K562 (cell line): ENCODE measurements around the gene FGG. TPM values are rescaled to one million over a fixed set of nuclear protein-coding genes. Genes with fewer than 3 reads are reported as not detected.

ENCODE experiments used
- ATAC-seq: fragments of 200-7000 bp; cut with Tn5 transposase; 3 replicates; pipeline ENCODE4 v1.9.1; 2020; ENCODE audit warnings: moderate library complexity
- BruUV-seq: library from RNA; stranded (reverse); fragments of 400-500 nt; replicated peaks from 2 replicates; lab custom pipeline; 2021; lab: Mats Ljungman, UMichigan
- CTCF ChIA-PET: fragments of 300-600 bp; formaldehyde crosslinking; extraction: SDS; loops from one replicate; lab custom pipeline; 2021; ENCODE audit warnings: low intra/inter-chr PET ratio; lab: Yijun Ruan, JAX
- POLR2A ChIA-PET: fragments of 300-600, 350-650 bp; sonication (Branson Sonifier 250); formaldehyde crosslinking; extraction: SDS; loops from one replicate; lab custom pipeline; 2021; ENCODE audit warnings: antibody characterized with exemption, inconsistent platforms; lab: Yijun Ruan, JAX
- DNase-seq, 4 experiments: peaks; one replicate each; pipeline versions ENCODE4 v3.0.0 to v3.0.0-alpha.2; 2011 to 2018; ENCODE audit warnings: low spot score in 3 of 4, mixed read lengths in 3 of 4; ENCODE audit errors: extremely low read depth in 1 of 4
- FAIRE-seq: peaks from 2 replicates; lab custom pipeline; 2011; peaks lifted over from hg19 to GRCh38; lab: Jason Lieb, UNC
- H2AFZ ChIP-seq: 2 replicates; pipeline ENCODE4 v1.6.0; 2011; ENCODE audit warnings: low read depth, low read length, control low read depth, inconsistent platforms
- H3K27ac ChIP-seq: fragments of 200-600 bp; 3 replicates; pipeline ENCODE4 v1.8.0; 2011; ENCODE audit warnings: low read depth, mild to moderate bottlenecking, control low read depth, inconsistent platforms, low read length, moderate library complexity, mixed read lengths; ENCODE audit errors: extremely low read depth
- H3K27me3 ChIP-seq, 2 experiments: fragments of 300-600 bp in 1 of 2; 2 replicates in 1 of 2; 3 replicates in 1 of 2; pipeline versions ENCODE4 v1.6.0 to v1.8.0; 2011; ENCODE audit warnings: inconsistent platforms in 2 of 2, low read length in 2 of 2, mild to moderate bottlenecking in 1 of 2, mixed read lengths in 1 of 2, moderate library complexity in 1 of 2; ENCODE audit not compliant: control insufficient read depth in 2 of 2, insufficient read depth in 2 of 2
- H3K36me3 ChIP-seq: fragments of 300-600 bp; 3 replicates; pipeline ENCODE4 v1.8.0; 2011; ENCODE audit warnings: mild to moderate bottlenecking, low read length, inconsistent platforms; ENCODE audit not compliant: control insufficient read depth, insufficient read depth
- H3K4me1 ChIP-seq, 2 experiments: fragments of 200-600 bp in 1 of 2; replicated peaks in 1 of 2; 2 replicates in 1 of 2; 3 replicates in 1 of 2; pipeline versions ENCODE4 v1.5.1 to v1.8.0; 2011; ENCODE audit warnings: inconsistent platforms in 2 of 2, low read length in 2 of 2, mild to moderate bottlenecking in 1 of 2, mixed read lengths in 1 of 2, moderate library complexity in 1 of 2; ENCODE audit not compliant: control insufficient read depth in 2 of 2, insufficient read depth in 2 of 2
- H3K4me2 ChIP-seq: 2 replicates; pipeline ENCODE4 v1.6.1; 2011; ENCODE audit warnings: low read length, control low read depth, inconsistent platforms, mixed read lengths; ENCODE audit not compliant: insufficient read depth
- H3K4me3 ChIP-seq: fragments of 200-600 bp; sonication (generic), shearing (Covaris generic); 2 replicates; pipeline ENCODE4 v1.5.1; 2016; ENCODE audit warnings: control low read depth, inconsistent platforms
- H3K79me2 ChIP-seq: fragments of 200-600 bp; 3 replicates; pipeline ENCODE4 v1.8.0; 2011; ENCODE audit warnings: low read length, inconsistent platforms; ENCODE audit not compliant: control insufficient read depth, insufficient read depth
- H3K9ac ChIP-seq, 2 experiments: 2 replicates each; pipeline versions ENCODE4 v1.6.0 to v1.6.1; 2011; ENCODE audit warnings: low read depth in 2 of 2, low read length in 2 of 2, control low read depth in 1 of 2, inconsistent platforms in 1 of 2, mild to moderate bottlenecking in 1 of 2, mixed read lengths in 1 of 2; ENCODE audit not compliant: insufficient read depth in 1 of 2
- H3K9me1 ChIP-seq: one replicate; pipeline ENCODE4 v1.6.0; 2011; ENCODE audit warnings: inconsistent platforms, mild to moderate bottlenecking, low read length, moderate library complexity; ENCODE audit not compliant: control insufficient read depth, insufficient read depth
- H3K9me3 ChIP-seq: replicated peaks from 2 replicates; pipeline ENCODE4 v1.5.1; 2011; ENCODE audit warnings: low read depth, low read length, inconsistent platforms; ENCODE audit not compliant: control insufficient read depth, insufficient read depth
- H4K20me1 ChIP-seq: replicated peaks from 2 replicates; pipeline ENCODE4 v1.6.1; 2011; ENCODE audit warnings: low read length, inconsistent platforms, mixed read lengths; ENCODE audit not compliant: control insufficient read depth, insufficient read depth
- GATA2 ChIP-seq: sonication (generic); formaldehyde crosslinking; IDR thresholded peaks from 2 replicates; pipeline ENCODE4 v1.4.0; 2020; ENCODE audit warnings: mild to moderate bottlenecking, missing genetic modification reagents
- MEIS2 ChIP-seq: fragments of 450-650 bp; IDR thresholded peaks from 2 replicates; pipeline ENCODE4 v1.6.1; 2014; ENCODE audit warnings: mild to moderate bottlenecking; ENCODE audit not compliant: partially characterized antibody
- MYNN ChIP-seq, 2 experiments: sonication (generic); formaldehyde crosslinking in 1 of 2; IDR thresholded peaks; 2 replicates each; pipeline versions ENCODE4 v1.5.0 to v1.6.1; 2016 to 2020; ENCODE audit warnings: antibody characterized with exemption in 1 of 2, missing genetic modification reagents in 1 of 2
- RBM15 ChIP-seq: fragments of 200-400 bp; formaldehyde crosslinking; IDR thresholded peaks from 2 replicates; pipeline ENCODE4 v1.6.1; 2018; ENCODE audit warnings: mild to moderate bottlenecking, low read length, moderate library complexity; ENCODE audit not compliant: insufficient read depth
- ZNF24 ChIP-seq: fragments of 450-650 bp; IDR thresholded peaks from 2 replicates; pipeline ENCODE4 v1.6.1; 2016
- WGBS: fragments of 100-300 bp; shearing (Covaris generic); methylation state at CpG from one replicate; pipeline ENCODE4 v1.1.6; 2016; ENCODE audit warnings: low coverage, mixed read lengths; ENCODE audit not compliant: insufficient coverage; ENCODE audit errors: missing lambda C conversion rate; 5-methylcytosine and 5-hydroxymethylcytosine counted together
- in situ Hi-C: fragments of 300-500 bp; cut with MboI; formaldehyde crosslinking; loops from 4 replicates; pipeline ENCODE4 v1.15.0; 2018; ENCODE audit warnings: inconsistent platforms, mixed read lengths
- intact Hi-C: fragments of 100-400 bp; cut with micrococcal nuclease; formaldehyde crosslinking; loops from 2 replicates; pipeline ENCODE4 v1.14.2; 2022
- polyA plus RNA-seq, 8 experiments: library from polyadenylated mRNA; depleted of rRNA in 4 of 8; stranded (reverse) in 5 of 8; unstranded in 3 of 8; fragments of >200 nt; fragmentation: Nextera tagmentation in 2 of 8; fragmentation: Illumina TruSeq in 1 of 8; extraction: Ambion mirVana in 2 of 8; extraction: Trizol in 1 of 8; gene quantifications; 2 replicates each; pipeline versions ENCODE4 v1.2.1 to v1.2.3, GENCODE V29; 2011 to 2014; ENCODE audit warnings: inconsistent platforms in 1 of 8, missing spikeins in 1 of 8
- total RNA-seq, 7 experiments: library from RNA; depleted of rRNA in 6 of 7; stranded (reverse); fragments of >200 nt in 6 of 7; fragmentation: Illumina TruSeq in 2 of 7; extraction: Trizol in 2 of 7; gene quantifications; 2 replicates each; pipeline versions ENCODE4 v1.2.1 to v1.2.3, GENCODE V29; 2011 to 2021; ENCODE audit warnings: low replicate concordance in 1 of 7
- TF ChIP-seq, protein P1 (sequence below): fragments of 450-650 bp; formaldehyde crosslinking; IDR thresholded peaks from 2 replicates; pipeline ENCODE4 v1.4.0; 2020; ENCODE audit warnings: mild to moderate bottlenecking, mixed read lengths
- TF ChIP-seq, protein P2 (sequence below): fragments of 450-650 bp; IDR thresholded peaks from 2 replicates; pipeline ENCODE4 v1.6.1; 2016
- TF ChIP-seq, protein P3 (sequence below): fragments of 450-650 bp; formaldehyde crosslinking; IDR thresholded peaks from 2 replicates; pipeline ENCODE4 v1.4.0; 2020; ENCODE audit warnings: mild to moderate bottlenecking, moderate library complexity
- TF ChIP-seq, protein P4 (sequence below), 3 experiments: IDR thresholded peaks in 2 of 3; conservative IDR thresholded peaks in 1 of 3; 2 replicates each; pipeline ENCODE4 v1.5.1; 2011 to 2012; ENCODE audit warnings: low read length in 3 of 3, mild to moderate bottlenecking in 3 of 3, control low read depth in 2 of 3, improper control_type of control experiment in 1 of 3, inconsistent platforms in 1 of 3, low read depth in 1 of 3, mixed read lengths in 1 of 3, moderate library complexity in 1 of 3; ENCODE audit not compliant: insufficient read depth in 2 of 3
- TF ChIP-seq, protein P5 (sequence below): fragments of 450-650 bp; formaldehyde crosslinking; IDR thresholded peaks from 2 replicates; pipeline ENCODE4 v1.4.0; 2020; ENCODE audit warnings: mild to moderate bottlenecking, moderate library complexity
- TF ChIP-seq, protein P6 (sequence below): sonication (generic); formaldehyde crosslinking; IDR thresholded peaks from 2 replicates; pipeline ENCODE4 v1.9.0; 2022; ENCODE audit warnings: mild to moderate bottlenecking, missing genetic modification reagents

FGG gene
- total and polyA plus RNA-seq, 9 of the 15 experiments (the other 6 are each of a cell fraction or from before 2014, with no cell fraction given): 0.08 to 2.2 (median 0.33) TPM; not detected in 2

DNA sequence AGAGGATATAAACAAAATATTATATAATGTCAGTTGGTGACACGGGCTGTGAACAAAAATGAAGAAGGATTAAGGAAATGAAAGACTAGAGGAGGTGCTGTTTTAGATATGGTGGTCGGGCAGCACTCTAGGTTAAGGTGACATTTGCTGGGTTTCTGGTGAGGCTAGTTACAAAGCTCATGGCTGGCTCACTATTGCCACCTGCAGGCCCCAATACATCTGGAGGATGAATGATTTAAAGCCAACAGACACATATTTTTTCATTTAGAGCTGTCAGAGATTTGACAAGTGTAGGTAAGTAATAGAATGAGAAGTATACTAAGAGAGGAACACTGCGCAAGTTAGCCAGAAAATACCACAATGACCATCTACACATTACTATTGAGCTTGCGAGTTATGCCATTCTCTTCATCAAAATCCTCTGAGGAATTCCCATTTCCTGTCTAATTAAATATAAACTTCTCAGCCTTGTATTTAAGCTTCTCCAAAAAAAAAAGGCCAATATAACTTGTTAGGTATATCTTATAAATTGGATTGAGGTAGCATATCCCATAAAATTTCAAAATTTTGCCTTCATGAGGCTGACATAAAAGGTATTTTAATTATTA lies 6.4 kb upstream of the FGG start:
- intact Hi-C loops: loop anchor here (1.0 to 10.0 kb wide), 4 partner anchors 60 to 844 kb away; no protein-coding TSS in a partner anchor
- in situ Hi-C loops: loop anchor here (5.0 kb wide), 1 partner anchor 67 kb away; the partner anchor contains the start of gene PLRG1
- ATAC-seq (peak; percentile 89), FAIRE-seq (peak; percentile 85), DNase-seq (peak in 2 of 4 experiments; percentile 59 to 76)
- Histone ChIP-seq H3K27ac (no peak overlapping the region), H3K79me2 (no peaks in the 10 kb centered on the region), H2AFZ (0 out of 2 replicates have a peak overlapping the region, but pooled peaks have one; percentile 11), H3K27me3 (0 out of 5 replicates have a peak, but pooled peaks cover 0 to 4% of the 10 kb centered on the region in 2 experiments), H3K4me3 (no peak overlapping the region), H3K9me1 (no peaks in the 10 kb centered on the region), H3K9me3 (no peaks in the 10 kb centered on the region), H3K9ac (no peak overlapping the region), H3K36me3 (no peaks in the 10 kb centered on the region), H4K20me1 (no peaks in the 10 kb centered on the region), H3K4me1 (no peaks in the 10 kb centered on the region), H3K4me2 (no peak overlapping the region)
- ChIA-PET POLR2A (interaction anchor here (1.3 kb wide), 1 partner anchor 67 kb away, joined by 5 read pairs; no protein-coding TSS in a partner anchor), CTCF (interaction anchor here (0.8 to 2.1 kb wide), 5 partner anchors 59 to 290 kb away, joined by 3 to 14 read pairs (median 10); no protein-coding TSS in a partner anchor)
- no TSS peak for BruUV-seq
- WGBS: 0% methylated on average over 4 of the region's 4 CpGs
- no peak for TF ChIP-seq MYNN (IDR thresholded peaks at IDR 0.05)
- no peak for TF ChIP-seq MYNN (CRISPR knock-in tag; IDR thresholded peaks at IDR 0.05)
- TF ChIP-seq, protein P1, sequence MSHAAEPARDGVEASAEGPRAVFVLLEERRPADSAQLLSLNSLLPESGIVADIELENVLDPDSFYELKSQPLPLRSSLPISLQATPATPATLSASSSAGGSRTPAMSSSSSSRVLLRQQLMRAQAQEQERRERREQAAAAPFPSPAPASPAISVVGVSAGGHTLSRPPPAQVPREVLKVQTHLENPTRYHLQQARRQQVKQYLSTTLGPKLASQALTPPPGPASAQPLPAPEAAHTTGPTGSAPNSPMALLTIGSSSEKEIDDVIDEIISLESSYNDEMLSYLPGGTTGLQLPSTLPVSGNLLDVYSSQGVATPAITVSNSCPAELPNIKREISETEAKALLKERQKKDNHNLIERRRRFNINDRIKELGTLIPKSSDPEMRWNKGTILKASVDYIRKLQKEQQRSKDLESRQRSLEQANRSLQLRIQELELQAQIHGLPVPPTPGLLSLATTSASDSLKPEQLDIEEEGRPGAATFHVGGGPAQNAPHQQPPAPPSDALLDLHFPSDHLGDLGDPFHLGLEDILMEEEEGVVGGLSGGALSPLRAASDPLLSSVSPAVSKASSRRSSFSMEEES (CRISPR knock-in tag): no peak
- TF ChIP-seq GATA2 (CRISPR knock-in tag): no peak
- TF ChIP-seq, protein P2, sequence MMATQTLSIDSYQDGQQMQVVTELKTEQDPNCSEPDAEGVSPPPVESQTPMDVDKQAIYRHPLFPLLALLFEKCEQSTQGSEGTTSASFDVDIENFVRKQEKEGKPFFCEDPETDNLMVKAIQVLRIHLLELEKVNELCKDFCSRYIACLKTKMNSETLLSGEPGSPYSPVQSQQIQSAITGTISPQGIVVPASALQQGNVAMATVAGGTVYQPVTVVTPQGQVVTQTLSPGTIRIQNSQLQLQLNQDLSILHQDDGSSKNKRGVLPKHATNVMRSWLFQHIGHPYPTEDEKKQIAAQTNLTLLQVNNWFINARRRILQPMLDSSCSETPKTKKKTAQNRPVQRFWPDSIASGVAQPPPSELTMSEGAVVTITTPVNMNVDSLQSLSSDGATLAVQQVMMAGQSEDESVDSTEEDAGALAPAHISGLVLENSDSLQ: peak; percentile 73
- no peak for TF ChIP-seq RBM15
- TF ChIP-seq, protein P3, sequence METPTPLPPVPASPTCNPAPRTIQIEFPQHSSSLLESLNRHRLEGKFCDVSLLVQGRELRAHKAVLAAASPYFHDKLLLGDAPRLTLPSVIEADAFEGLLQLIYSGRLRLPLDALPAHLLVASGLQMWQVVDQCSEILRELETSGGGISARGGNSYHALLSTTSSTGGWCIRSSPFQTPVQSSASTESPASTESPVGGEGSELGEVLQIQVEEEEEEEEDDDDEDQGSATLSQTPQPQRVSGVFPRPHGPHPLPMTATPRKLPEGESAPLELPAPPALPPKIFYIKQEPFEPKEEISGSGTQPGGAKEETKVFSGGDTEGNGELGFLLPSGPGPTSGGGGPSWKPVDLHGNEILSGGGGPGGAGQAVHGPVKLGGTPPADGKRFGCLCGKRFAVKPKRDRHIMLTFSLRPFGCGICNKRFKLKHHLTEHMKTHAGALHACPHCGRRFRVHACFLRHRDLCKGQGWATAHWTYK (CRISPR knock-in tag): no peak
- TF ChIP-seq, protein P4, sequence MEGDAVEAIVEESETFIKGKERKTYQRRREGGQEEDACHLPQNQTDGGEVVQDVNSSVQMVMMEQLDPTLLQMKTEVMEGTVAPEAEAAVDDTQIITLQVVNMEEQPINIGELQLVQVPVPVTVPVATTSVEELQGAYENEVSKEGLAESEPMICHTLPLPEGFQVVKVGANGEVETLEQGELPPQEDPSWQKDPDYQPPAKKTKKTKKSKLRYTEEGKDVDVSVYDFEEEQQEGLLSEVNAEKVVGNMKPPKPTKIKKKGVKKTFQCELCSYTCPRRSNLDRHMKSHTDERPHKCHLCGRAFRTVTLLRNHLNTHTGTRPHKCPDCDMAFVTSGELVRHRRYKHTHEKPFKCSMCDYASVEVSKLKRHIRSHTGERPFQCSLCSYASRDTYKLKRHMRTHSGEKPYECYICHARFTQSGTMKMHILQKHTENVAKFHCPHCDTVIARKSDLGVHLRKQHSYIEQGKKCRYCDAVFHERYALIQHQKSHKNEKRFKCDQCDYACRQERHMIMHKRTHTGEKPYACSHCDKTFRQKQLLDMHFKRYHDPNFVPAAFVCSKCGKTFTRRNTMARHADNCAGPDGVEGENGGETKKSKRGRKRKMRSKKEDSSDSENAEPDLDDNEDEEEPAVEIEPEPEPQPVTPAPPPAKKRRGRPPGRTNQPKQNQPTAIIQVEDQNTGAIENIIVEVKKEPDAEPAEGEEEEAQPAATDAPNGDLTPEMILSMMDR (IDR thresholded peaks at IDR 0.05 in 2 of 3, conservative IDR thresholded peaks at IDR 0.05 in 1 of 3; ENCODE audit: insufficient read depth in 2 of 3, low read depth in 1 of 3, low read length in 3 of 3): peak; percentile 68 to 83 (median 69)
- TF ChIP-seq ZNF24: no peak
- TF ChIP-seq MEIS2: peak; percentile 87
- TF ChIP-seq, protein P5, sequence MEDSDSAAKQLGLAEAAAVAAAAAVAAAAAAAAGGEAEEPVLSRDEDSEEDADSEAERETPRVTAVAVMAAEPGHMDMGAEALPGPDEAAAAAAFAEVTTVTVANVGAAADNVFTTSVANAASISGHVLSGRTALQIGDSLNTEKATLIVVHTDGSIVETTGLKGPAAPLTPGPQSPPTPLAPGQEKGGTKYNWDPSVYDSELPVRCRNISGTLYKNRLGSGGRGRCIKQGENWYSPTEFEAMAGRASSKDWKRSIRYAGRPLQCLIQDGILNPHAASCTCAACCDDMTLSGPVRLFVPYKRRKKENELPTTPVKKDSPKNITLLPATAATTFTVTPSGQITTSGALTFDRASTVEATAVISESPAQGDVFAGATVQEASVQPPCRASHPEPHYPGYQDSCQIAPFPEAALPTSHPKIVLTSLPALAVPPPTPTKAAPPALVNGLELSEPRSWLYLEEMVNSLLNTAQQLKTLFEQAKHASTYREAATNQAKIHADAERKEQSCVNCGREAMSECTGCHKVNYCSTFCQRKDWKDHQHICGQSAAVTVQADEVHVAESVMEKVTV (CRISPR knock-in tag): peak; percentile 51; the same call in 1 of the 2 replicates
- TF ChIP-seq, protein P6, sequence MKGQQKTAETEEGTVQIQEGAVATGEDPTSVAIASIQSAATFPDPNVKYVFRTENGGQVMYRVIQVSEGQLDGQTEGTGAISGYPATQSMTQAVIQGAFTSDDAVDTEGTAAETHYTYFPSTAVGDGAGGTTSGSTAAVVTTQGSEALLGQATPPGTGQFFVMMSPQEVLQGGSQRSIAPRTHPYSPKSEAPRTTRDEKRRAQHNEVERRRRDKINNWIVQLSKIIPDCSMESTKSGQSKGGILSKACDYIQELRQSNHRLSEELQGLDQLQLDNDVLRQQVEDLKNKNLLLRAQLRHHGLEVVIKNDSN (CRISPR knock-in tag): no peak
